ENCODE results near the gene ABHD17A. TPM values are rescaled to one million over a fixed set of nuclear protein-coding genes. Genes with fewer than 3 reads are reported as not detected.
A peak's percentile ranks its signal among the peaks of the same experiment; 100 is the strongest.

The ABHD17A gene
- polyA plus RNA-seq, 1 donor (not counting 4 experiments of a cell fraction or from before 2014, with no cell fraction given), result 27.2 TPM

GRCh38 chr19:1931445-1931844 is 46.1 kb upstream of the ABHD17A start:
- H3K27me3 ChIP-seq (ENCODE audit: control insufficient read depth, extremely low read depth, insufficient read depth, low read length), result no peaks in the 10 kb centered on the region
- H3K4me1 ChIP-seq (ENCODE audit: control insufficient read depth, extremely low read depth, insufficient read depth, low read length), result peaks cover 4% of the 10 kb centered on the region
- H3K79me2 ChIP-seq (ENCODE audit: control insufficient read depth, insufficient read depth, low read length), result no peaks in the 10 kb centered on the region
- DNase-seq (ENCODE audit: low read depth, low spot score) (no peak), FAIRE-seq (no peak)
- TF ChIP-seq EZH2 (IDR thresholded peaks at IDR 0.05; ENCODE audit: low read length) (no peak), CTCF (optimal IDR thresholded peaks at IDR 0.05 in 1 of 3, IDR thresholded peaks at IDR 0.05 in 1 of 3, conservative IDR thresholded peaks at IDR 0.05 in 1 of 3; ENCODE audit: extremely low read depth in 1 of 3, insufficient read depth in 2 of 3, low read length in 3 of 3) (no peak)
- H3K36me3 ChIP-seq (ENCODE audit: control insufficient read depth in 2 of 2, extremely low read depth in 1 of 2, insufficient read depth in 2 of 2, low read length in 2 of 2), result no peaks in the 10 kb centered on the region
- dilution Hi-C loops (cut with MboI; ENCODE audit: extremely low pct_ligation_motif_present, low sequenced_read_pairs), result no loop called here
- no peaks in the 10 kb centered on the region for H3K9me1 ChIP-seq (ENCODE audit: control insufficient read depth, extremely low read depth, insufficient read depth, low read length)
- no peak overlapping the region for H3K27ac ChIP-seq (ENCODE audit: control insufficient read depth, insufficient read depth, low read length)
- no peak overlapping the region for H3K9ac ChIP-seq (ENCODE audit: control insufficient read depth, extremely low read depth, insufficient read depth, low read length)
- H3K4me3 ChIP-seq (ENCODE audit: control insufficient read depth in 2 of 3, extremely low read depth in 1 of 3, insufficient read depth in 2 of 3, low read depth in 1 of 3, low read length in 3 of 3), result no peak overlapping the region
- H3K9me3 ChIP-seq (ENCODE audit: control insufficient read depth, low read depth, low read length), result peaks cover 4% of the 10 kb centered on the region
- H4K20me1 ChIP-seq (ENCODE audit: control insufficient read depth, extremely low read depth, insufficient read depth, low read length), result no peaks in the 10 kb centered on the region
- H3K4me2 ChIP-seq (ENCODE audit: control insufficient read depth, extremely low read depth, insufficient read depth, low read depth, low read length), result no peak overlapping the region
- no peak overlapping the region for H2AFZ ChIP-seq (ENCODE audit: control insufficient read depth, low read length)

GRCh38 chr19:1929021-1929742 is 43.9 kb upstream of the ABHD17A start:
- Histone ChIP-seq H3K9ac (ENCODE audit: control insufficient read depth, extremely low read depth, insufficient read depth, low read length) (peak overlapping the region; percentile 39), H3K36me3 (ENCODE audit: control insufficient read depth in 2 of 2, extremely low read depth in 1 of 2, insufficient read depth in 2 of 2, low read length in 2 of 2) (no peaks in the 10 kb centered on the region), H3K27me3 (ENCODE audit: control insufficient read depth, extremely low read depth, insufficient read depth, low read length) (no peaks in the 10 kb centered on the region), H3K9me3 (ENCODE audit: control insufficient read depth, low read depth, low read length) (peaks cover 4% of the 10 kb centered on the region), H3K79me2 (ENCODE audit: control insufficient read depth, insufficient read depth, low read length) (no peaks in the 10 kb centered on the region), H3K4me3 (ENCODE audit: control insufficient read depth in 2 of 3, extremely low read depth in 1 of 3, insufficient read depth in 2 of 3, low read depth in 1 of 3, low read length in 3 of 3) (peak overlapping the region; percentile 3 to 25 (median 9)), H3K4me2 (ENCODE audit: control insufficient read depth, extremely low read depth, insufficient read depth, low read depth, low read length) (peak overlapping the region; percentile 61), H3K4me1 (ENCODE audit: control insufficient read depth, extremely low read depth, insufficient read depth, low read length) (peaks cover 4% of the 10 kb centered on the region), H2AFZ (ENCODE audit: control insufficient read depth, low read length) (peak overlapping the region; percentile 37), H4K20me1 (ENCODE audit: control insufficient read depth, extremely low read depth, insufficient read depth, low read length) (no peaks in the 10 kb centered on the region), H3K27ac (ENCODE audit: control insufficient read depth, insufficient read depth, low read length) (no peak overlapping the region), H3K9me1 (ENCODE audit: control insufficient read depth, extremely low read depth, insufficient read depth, low read length) (no peaks in the 10 kb centered on the region)
- DNase-seq (ENCODE audit: low read depth, low spot score) (no peak), FAIRE-seq (no peak)
- TF ChIP-seq EZH2 (IDR thresholded peaks at IDR 0.05; ENCODE audit: low read length), result no peak
- TF ChIP-seq CTCF (optimal IDR thresholded peaks at IDR 0.05 in 1 of 3, IDR thresholded peaks at IDR 0.05 in 1 of 3, conservative IDR thresholded peaks at IDR 0.05 in 1 of 3; ENCODE audit: extremely low read depth in 1 of 3, insufficient read depth in 2 of 3, low read length in 3 of 3), result peak; percentile 74 to 90 (median 79)
- dilution Hi-C loops (cut with MboI; ENCODE audit: extremely low pct_ligation_motif_present, low sequenced_read_pairs), result no loop called here
